ENCODE data around the gene ZNF652. TPM values are rescaled to one million over a fixed set of nuclear protein-coding genes. Genes with fewer than 3 reads are reported as not detected.
"Not testable (repeated sequence)": the region's sequence is repeated elsewhere in the genome, so short reads cannot be mapped to it uniquely, and the experiment has no call there.

Gene ZNF652
- total RNA-seq, 2 experiments from 2014 or later: 43.6 to 47.7 TPM

DNA sequence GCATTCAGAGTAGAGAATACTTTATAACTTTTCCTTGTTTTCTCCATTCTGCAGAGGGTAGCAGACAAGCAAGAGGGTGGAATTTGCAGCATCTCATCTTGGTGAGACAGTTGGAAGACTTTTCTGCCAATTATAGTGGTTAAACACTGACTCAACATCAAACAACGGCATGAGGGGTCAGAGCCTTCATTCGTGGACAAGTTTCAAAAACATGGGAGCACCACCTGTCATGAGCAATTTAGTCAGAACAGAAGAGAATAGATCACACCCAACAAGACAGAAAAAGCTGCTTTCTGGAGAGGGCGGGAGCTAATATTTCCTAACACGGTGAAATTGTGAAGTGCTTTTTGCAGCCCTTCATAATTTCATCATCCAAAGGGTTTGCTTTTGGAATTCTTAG, 17.9 kb upstream of the ZNF652 start:
- ATAC-seq (ENCODE audit: low read depth) (no peak), DNase-seq (no peak)
- peaks cover 8% of the 10 kb centered on the region for H3K9me3 Mint-ChIP-seq
- POLR2A ChIA-PET: interaction anchor here (0.6 kb wide), 1 partner anchor 56 kb away, joined by 4 read pairs; no protein-coding TSS in a partner anchor
- no peak overlapping the region for H3K4me3 Mint-ChIP-seq
- H3K27me3 Mint-ChIP-seq: peaks cover 7% of the 10 kb centered on the region
- H3K36me3 Mint-ChIP-seq: peaks cover 12% of the 10 kb centered on the region
- no peaks in the 10 kb centered on the region for H3K4me1 Mint-ChIP-seq
- no peak overlapping the region for H3K27ac Mint-ChIP-seq

GRCh38 chr17:49378311-49378710, 16.3 kb upstream of the ZNF652 start:
- Mint-ChIP-seq H3K4me1 (no peaks in the 10 kb centered on the region), H3K27ac (no peak overlapping the region), H3K27me3 (peaks cover 7% of the 10 kb centered on the region), H3K36me3 (peaks cover 12% of the 10 kb centered on the region), H3K4me3 (no peak overlapping the region), H3K9me3 (peaks cover 8% of the 10 kb centered on the region)
- POLR2A ChIA-PET: no interaction called here
- ATAC-seq (ENCODE audit: low read depth): no peak
- DNase-seq: no peak

DNA sequence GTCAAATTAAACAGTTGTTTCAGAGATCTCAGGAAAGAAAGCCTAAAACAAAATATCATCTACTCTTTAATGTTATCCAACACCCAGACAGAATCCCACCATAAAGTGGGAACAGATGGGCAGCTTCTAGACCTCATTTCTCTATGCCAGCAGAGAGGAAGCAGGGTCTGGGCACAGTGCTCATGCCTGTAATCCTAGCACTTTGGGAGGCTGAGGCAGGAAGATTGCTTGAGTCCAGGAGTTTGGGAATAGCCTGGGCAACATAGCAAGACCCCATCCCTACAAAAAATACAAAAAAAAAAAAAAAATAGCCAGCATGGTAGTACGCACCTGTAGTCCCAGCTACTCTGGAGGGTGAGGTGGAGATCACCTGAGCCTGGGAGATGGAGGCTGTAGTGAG, 13.5 kb upstream of the ZNF652 start:
- H3K9me3 Mint-ChIP-seq: peaks cover 8% of the 10 kb centered on the region

DNA sequence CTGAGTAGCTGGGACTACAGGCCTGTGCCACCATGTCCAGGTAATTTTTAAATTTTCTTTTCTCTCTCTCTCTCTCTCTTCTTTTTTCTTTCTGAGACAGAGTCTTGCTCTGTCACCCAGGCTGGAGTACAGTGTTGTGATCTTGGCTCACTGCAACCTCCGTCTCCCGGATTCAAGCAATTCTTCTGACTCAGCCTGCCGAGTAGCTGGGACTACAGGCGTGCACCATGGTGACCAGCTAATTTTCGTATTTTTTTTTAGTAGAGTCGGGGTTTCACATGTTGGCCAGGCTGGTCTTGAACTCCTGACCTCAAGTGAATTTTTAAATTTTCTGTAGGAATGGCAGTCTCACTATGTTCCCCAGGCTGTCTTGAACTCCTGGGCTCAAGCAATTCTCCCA, 11.1 kb upstream of the ZNF652 start:
- no peak for ATAC-seq (ENCODE audit: low read depth)
- POLR2A ChIA-PET: no interaction called here
- no peak for DNase-seq
- H3K4me1 Mint-ChIP-seq: no peaks in the 10 kb centered on the region
- no peak overlapping the region for H3K4me3 Mint-ChIP-seq
- H3K27me3 Mint-ChIP-seq: no peaks in the 10 kb centered on the region
- H3K9me3 Mint-ChIP-seq: peaks cover 4% of the 10 kb centered on the region
- H3K36me3 Mint-ChIP-seq: peaks cover 4% of the 10 kb centered on the region
- H3K27ac Mint-ChIP-seq: no peak overlapping the region

More for the DNA sequence above, 13.5 kb upstream of the ZNF652 start:
- ATAC-seq (ENCODE audit: low read depth) (no peak), DNase-seq (no peak)
- peaks cover 12% of the 10 kb centered on the region for H3K36me3 Mint-ChIP-seq
- no peaks in the 10 kb centered on the region for H3K4me1 Mint-ChIP-seq
- no peak overlapping the region for H3K27ac Mint-ChIP-seq
- H3K27me3 Mint-ChIP-seq: peaks cover 4% of the 10 kb centered on the region
- no peak overlapping the region for H3K4me3 Mint-ChIP-seq
- POLR2A ChIA-PET: no interaction called here

DNA sequence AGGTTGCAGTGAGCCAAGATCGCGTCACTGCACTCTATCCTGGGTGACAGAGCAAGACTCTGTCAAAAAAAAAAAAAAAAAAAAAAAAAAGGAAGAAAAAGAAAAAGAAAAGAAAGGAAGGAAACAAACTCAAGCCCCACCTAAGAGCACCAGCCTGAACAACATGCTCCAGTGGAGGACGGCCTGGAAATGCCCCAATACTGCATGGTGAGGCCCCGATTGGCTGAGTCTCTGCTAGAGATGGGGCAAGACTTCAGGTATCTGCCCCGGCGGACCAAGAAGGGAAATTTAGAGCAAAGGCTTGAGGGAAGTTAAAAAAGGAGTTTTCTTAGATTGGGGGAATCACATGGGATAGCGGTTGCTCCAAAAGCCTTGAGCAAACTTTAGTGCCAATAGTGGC, 10.4 kb upstream of the ZNF652 start:
- ATAC-seq (ENCODE audit: low read depth): no peak
- Mint-ChIP-seq H3K9me3 (no peaks in the 10 kb centered on the region), H3K36me3 (no peaks in the 10 kb centered on the region), H3K27ac (no peak overlapping the region), H3K27me3 (no peaks in the 10 kb centered on the region), H3K4me3 (no peak overlapping the region), H3K4me1 (peaks cover 1% of the 10 kb centered on the region)
- POLR2A ChIA-PET: interaction anchor here (0.7 kb wide), 1 partner anchor 449 kb away, joined by 4 read pairs; no protein-coding TSS in a partner anchor
- DNase-seq: no peak

DNA sequence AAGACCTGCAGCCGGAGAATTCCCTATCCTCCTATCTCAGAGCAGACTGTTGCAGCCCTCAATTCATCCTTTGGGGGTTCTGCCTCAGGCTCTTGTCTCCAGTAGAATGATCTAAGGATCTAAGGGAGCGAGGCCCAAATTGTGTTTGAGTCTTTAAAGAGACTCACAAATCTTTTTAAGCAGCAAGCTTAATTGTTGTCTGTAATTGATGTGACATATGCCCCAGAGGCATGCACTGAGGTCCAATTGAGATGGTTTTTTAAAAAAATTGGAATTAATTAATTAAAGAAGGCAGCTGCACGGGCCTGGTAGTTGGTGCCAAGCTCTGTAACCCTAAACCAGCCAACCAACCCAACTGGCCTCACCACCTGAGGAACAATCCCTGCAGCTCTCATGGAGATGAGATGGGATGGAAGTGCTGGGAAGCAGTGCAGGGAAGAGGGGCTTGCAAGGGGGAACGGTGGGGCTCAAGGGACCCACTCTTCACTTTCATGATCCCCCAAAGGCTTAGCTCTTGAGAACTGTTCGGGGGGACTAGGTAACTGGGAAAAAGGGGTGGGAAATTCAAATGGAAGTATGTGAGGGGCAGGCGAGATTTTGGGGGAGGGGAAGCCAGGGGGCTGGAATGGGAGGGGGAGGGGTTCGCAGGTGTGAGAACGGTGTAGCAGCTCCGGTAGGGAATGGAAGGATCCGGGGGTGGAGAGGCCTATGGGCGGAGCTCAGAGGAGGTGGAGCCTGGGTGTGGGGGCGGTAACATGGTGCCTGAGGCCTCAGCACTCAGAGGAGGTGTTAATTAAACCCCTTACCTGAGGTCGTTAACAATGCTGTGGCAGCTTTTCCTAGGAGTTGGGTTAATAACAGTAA, 9.2 kb upstream of the ZNF652 start:
- Mint-ChIP-seq H3K27ac (no peak overlapping the region), H3K9me3 (no peaks in the 10 kb centered on the region)

GRCh38 chr17:49369760-49370159, 7.7 kb upstream of the ZNF652 start:
- Mint-ChIP-seq H3K36me3 (no peaks in the 10 kb centered on the region), H3K9me3 (no peaks in the 10 kb centered on the region), H3K4me3 (no peak overlapping the region), H3K27me3 (no peaks in the 10 kb centered on the region), H3K27ac (no peak overlapping the region), H3K4me1 (peaks cover 11% of the 10 kb centered on the region)
- DNase-seq (no peak), ATAC-seq (ENCODE audit: low read depth) (no peak)
- POLR2A ChIA-PET: interaction anchor here (0.5 to 1.6 kb wide), 3 partner anchors 11 to 46 kb away, joined by 3 to 4 read pairs (median 3); no protein-coding TSS in a partner anchor

More for the DNA sequence above, 9.2 kb upstream of the ZNF652 start:
- no peak overlapping the region for H3K4me3 Mint-ChIP-seq
- no peak for DNase-seq
- H3K4me1 Mint-ChIP-seq: peaks cover 3% of the 10 kb centered on the region
- ATAC-seq (ENCODE audit: low read depth): no peak
- POLR2A ChIA-PET: interaction anchor here (1.0 to 1.4 kb wide), 2 partner anchors 17 to 29 kb away, joined by 6 to 10 read pairs; no protein-coding TSS in a partner anchor
- no peaks in the 10 kb centered on the region for H3K27me3 Mint-ChIP-seq
- H3K36me3 Mint-ChIP-seq: no peaks in the 10 kb centered on the region

GRCh38 chr17:49369089-49369488, 7.0 kb upstream of the ZNF652 start:
- Mint-ChIP-seq H3K4me1 (peaks cover 11% of the 10 kb centered on the region), H3K4me3 (no peak overlapping the region), H3K9me3 (no peaks in the 10 kb centered on the region), H3K36me3 (no peaks in the 10 kb centered on the region), H3K27ac (no peak overlapping the region), H3K27me3 (no peaks in the 10 kb centered on the region)
- no peak for ATAC-seq (ENCODE audit: low read depth)
- POLR2A ChIA-PET: interaction anchor here (1.1 to 1.6 kb wide), 2 partner anchors 10 to 19 kb away, joined by 4 read pairs; no protein-coding TSS in a partner anchor
- no peak for DNase-seq

DNA sequence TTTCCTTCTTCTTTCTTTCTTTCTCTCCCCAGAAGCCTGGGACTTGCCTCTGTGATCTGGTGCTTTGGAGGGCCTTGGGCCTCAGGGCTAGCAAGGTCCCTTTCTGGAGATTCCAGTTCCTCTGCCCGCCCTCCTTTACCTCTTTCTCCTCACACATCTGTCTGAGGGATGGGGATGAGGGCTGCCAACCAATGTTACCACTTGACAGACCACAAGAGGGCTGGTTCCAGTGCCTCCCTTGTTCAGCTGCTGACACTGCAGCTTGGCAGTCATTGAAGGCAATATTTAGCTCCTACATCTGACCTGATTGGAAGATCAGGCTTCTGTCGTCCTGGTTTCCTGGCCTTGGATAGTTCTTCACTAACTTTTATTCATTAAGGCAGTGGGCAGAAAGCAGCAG, 3.6 kb upstream of the ZNF652 start:
- no peak for DNase-seq
- H3K36me3 Mint-ChIP-seq: peaks cover 3% of the 10 kb centered on the region
- H3K4me1 Mint-ChIP-seq: peaks cover 21% of the 10 kb centered on the region
- H3K27me3 Mint-ChIP-seq: no peaks in the 10 kb centered on the region
- no peak overlapping the region for H3K4me3 Mint-ChIP-seq
- H3K9me3 Mint-ChIP-seq: no peaks in the 10 kb centered on the region
- H3K27ac Mint-ChIP-seq: peak overlapping the region; percentile 0
- no peak for ATAC-seq (ENCODE audit: low read depth)
- POLR2A ChIA-PET: interaction anchor here (0.7 kb wide), 1 partner anchor 25 kb away, joined by 3 read pairs; no protein-coding TSS in a partner anchor

- H3K4me1 Mint-ChIP-seq: peaks cover 27% of the 10 kb centered on the region
- not testable (repeated sequence) for ATAC-seq (ENCODE audit: low read depth); H3K4me3 Mint-ChIP-seq; H3K27ac Mint-ChIP-seq; H3K9me3 Mint-ChIP-seq; H3K36me3 Mint-ChIP-seq; H3K27me3 Mint-ChIP-seq; DNase-seq
- POLR2A ChIA-PET: interaction anchor here (0.7 kb wide), 1 partner anchor 782 kb away, joined by 4 read pairs; no protein-coding TSS in a partner anchor
Measured at GRCh38 chr17:49365126-49365525, 3.1 kb upstream of the ZNF652 start.

DNA sequence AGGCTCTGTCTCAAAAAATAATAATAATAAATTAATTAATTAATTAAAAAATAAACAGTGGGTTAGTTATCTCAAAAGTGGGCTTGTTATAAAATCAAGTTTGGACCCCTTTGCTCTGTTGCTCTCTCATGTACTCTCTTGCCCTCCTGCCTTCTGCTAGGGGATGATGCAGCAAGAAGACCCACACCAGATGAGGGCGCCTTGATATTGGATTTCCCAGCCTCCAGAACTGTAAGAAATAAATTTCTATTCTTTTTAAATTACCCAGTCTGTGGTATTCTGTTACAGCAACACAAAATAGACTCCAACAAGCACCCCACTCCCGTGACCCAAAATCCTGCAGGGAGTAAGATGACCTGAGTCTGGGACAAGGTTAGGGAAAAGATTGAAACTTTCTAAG, 2.1 kb upstream of the ZNF652 start:
- no peak overlapping the region for H3K27ac Mint-ChIP-seq
- H3K27me3 Mint-ChIP-seq: no peaks in the 10 kb centered on the region
- ATAC-seq (ENCODE audit: low read depth) (no peak), DNase-seq (no peak)
- POLR2A ChIA-PET: interaction anchor here (0.7 to 3.0 kb wide), 2 partner anchors 24 to 783 kb away, joined by 4 to 12 read pairs; no protein-coding TSS in a partner anchor
- H3K4me3 Mint-ChIP-seq: no peak overlapping the region
- peaks cover 5% of the 10 kb centered on the region for H3K36me3 Mint-ChIP-seq
- peaks cover 36% of the 10 kb centered on the region for H3K4me1 Mint-ChIP-seq
- no peaks in the 10 kb centered on the region for H3K9me3 Mint-ChIP-seq

DNA sequence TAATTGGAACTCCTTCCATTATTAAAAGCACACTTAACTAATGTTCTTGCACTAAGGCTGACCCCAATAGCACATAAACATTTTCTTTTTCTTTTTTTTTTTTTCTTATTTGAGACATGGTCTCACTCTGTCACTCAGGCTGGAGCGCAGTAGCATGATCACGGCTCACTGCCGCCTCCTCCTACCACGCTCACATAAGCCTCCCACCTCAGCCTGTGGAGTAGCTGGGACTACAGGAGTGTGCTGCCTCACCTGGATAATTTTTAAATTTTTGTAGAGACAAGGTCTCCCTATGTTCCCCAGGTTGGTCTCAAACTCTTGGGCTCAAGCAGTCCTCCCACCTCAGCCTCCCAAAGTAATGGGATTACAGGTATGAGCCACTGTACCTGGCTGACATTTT, 1.2 kb upstream of the ZNF652 start:
- POLR2A ChIA-PET: interaction anchor here (3.0 kb wide), 1 partner anchor 25 kb away, joined by 12 read pairs; no protein-coding TSS in a partner anchor
- no peaks in the 10 kb centered on the region for H3K27me3 Mint-ChIP-seq
- H3K4me3 Mint-ChIP-seq: no peak overlapping the region
- H3K4me1 Mint-ChIP-seq: peaks cover 45% of the 10 kb centered on the region
- H3K36me3 Mint-ChIP-seq: peaks cover 5% of the 10 kb centered on the region
- no peak for ATAC-seq (ENCODE audit: low read depth)
- no peaks in the 10 kb centered on the region for H3K9me3 Mint-ChIP-seq
- no peak overlapping the region for H3K27ac Mint-ChIP-seq
- no peak for DNase-seq

DNA sequence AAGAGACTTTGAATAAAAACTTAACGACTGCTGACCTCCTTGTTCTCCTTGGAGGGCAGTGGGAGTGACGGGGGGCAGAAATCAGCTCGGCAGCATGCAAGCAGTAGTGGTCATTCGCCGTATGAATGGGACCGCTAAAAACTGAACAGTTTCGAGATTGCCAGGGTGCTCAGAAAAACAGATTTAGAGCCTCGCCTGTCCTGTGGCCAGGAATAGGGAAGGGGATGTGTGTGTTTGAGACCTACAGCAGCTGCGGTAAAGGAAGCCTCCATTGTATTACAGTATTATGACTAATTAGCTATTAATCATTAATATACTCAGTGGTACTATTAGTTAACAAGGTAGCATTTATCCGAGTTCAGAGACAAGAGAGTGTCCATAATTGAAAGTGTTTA, 670 bp upstream of the ZNF652 start:
- POLR2A ChIA-PET: interaction anchor here (0.6 to 4.4 kb wide), 4 partner anchors 20 to 1309 kb away, joined by 3 to 58 read pairs (median 8); no protein-coding TSS in a partner anchor
- Mint-ChIP-seq H3K4me3 (peak overlapping the region; percentile 93), H3K27me3 (no peaks in the 10 kb centered on the region), H3K36me3 (peaks cover 5% of the 10 kb centered on the region), H3K9me3 (no peaks in the 10 kb centered on the region), H3K27ac (peak overlapping the region; percentile 93), H3K4me1 (peaks cover 48% of the 10 kb centered on the region)
- ATAC-seq (ENCODE audit: low read depth): no peak
- DNase-seq: no peak
